Erythroblast (primary cell): Measurements from ENCODE around the gene EPHB1.

Experiments used
- DNase-seq, 2 experiments: peaks; one replicate each; lab custom pipeline; 2025; lab: John Stamatoyannopoulos, UW
- GATA1 ChIP-seq: IDR thresholded peaks from 2 replicates; pipeline ENCODE4 v1.6.1; 2011; ENCODE audit warnings: low read depth, mild to moderate bottlenecking, control low read depth, low read length, moderate library complexity
- POLR2A ChIP-seq: IDR thresholded peaks from 2 replicates; pipeline ENCODE4 v1.6.1; 2011; ENCODE audit warnings: mild to moderate bottlenecking, low read length

The EPHB1 gene

GRCh38 chr3:134794950-134795745, at the start of gene EPHB1:
Gene EPHB1 (plus strand): TSS chr3:134795260.
- TF ChIP-seq GATA1 (no peak), POLR2A (no peak)
- peak; percentile 68 to 69 for DNase-seq

- TF ChIP-seq GATA1 (no peak), POLR2A (no peak)
- DNase-seq = no peak
Observed at GRCh38 chr3:134748698-134749097, 46.4 kb upstream of the EPHB1 start.

- TF ChIP-seq GATA1 = no peak
- no peak for TF ChIP-seq POLR2A
- DNase-seq = no peak
Observed at GRCh38 chr3:134749174-134749573, 45.9 kb upstream of the EPHB1 start.

GRCh38 chr3:134749802-134750553, 45.1 kb upstream of the EPHB1 start:
- TF ChIP-seq POLR2A = no peak
- DNase-seq = no peak

- no peak for DNase-seq
- TF ChIP-seq POLR2A = no peak
- TF ChIP-seq GATA1 = no peak
Observed at GRCh38 chr3:134751831-134752230, 43.2 kb upstream of the EPHB1 start.

GRCh38 chr3:134752761-134753461, 42.1 kb upstream of the EPHB1 start:
- no peak for TF ChIP-seq GATA1
- no peak for TF ChIP-seq POLR2A
- no peak for DNase-seq

GRCh38 chr3:134753999-134754742, 40.9 kb upstream of the EPHB1 start:
- no peak for DNase-seq
- TF ChIP-seq GATA1 (no peak), POLR2A (no peak)

- TF ChIP-seq POLR2A = no peak
- no peak for TF ChIP-seq GATA1
- peak in 1 of 2 experiments; percentile 43 for DNase-seq
Observed at GRCh38 chr3:134754768-134755559, 40.1 kb upstream of the EPHB1 start.

GRCh38 chr3:134755821-134756220, 39.2 kb upstream of the EPHB1 start:
- no peak for DNase-seq
- TF ChIP-seq POLR2A = no peak
- TF ChIP-seq GATA1 = no peak

- no peak for DNase-seq
- TF ChIP-seq POLR2A (no peak), GATA1 (no peak)
Observed at GRCh38 chr3:134757549-134758069, 37.5 kb upstream of the EPHB1 start.

GRCh38 chr3:134761213-134761612, 33.8 kb upstream of the EPHB1 start:
- DNase-seq = no peak
- TF ChIP-seq GATA1 = no peak
- no peak for TF ChIP-seq POLR2A

- no peak for DNase-seq
- TF ChIP-seq POLR2A = no peak
- no peak for TF ChIP-seq GATA1
Observed at GRCh38 chr3:134762016-134762415, 33.0 kb upstream of the EPHB1 start.

- TF ChIP-seq GATA1 = no peak
- TF ChIP-seq POLR2A = no peak
- DNase-seq = no peak
Observed at GRCh38 chr3:134765468-134765867, 29.6 kb upstream of the EPHB1 start.
